Parathyroid adenoma (tissue), 2 donors: ENCODE results near the gene TMEM272.

ENCODE experiments used
- H2AFZ ChIP-seq: fragments of 300-600 bp; sonication (generic); one replicate; pipeline ENCODE4 v1.7.0; 2017; ENCODE audit warnings: antibody characterized with exemption, mild to moderate bottlenecking
- H3K27ac ChIP-seq: fragments of 300-600 bp; sonication (generic); one replicate; pipeline ENCODE4 v1.7.0; 2017
- H3K27me3 ChIP-seq: fragments of 300-600 bp; sonication (generic); one replicate; pipeline ENCODE4 v1.7.0; 2017; ENCODE audit warnings: low read length; ENCODE audit not compliant: control insufficient read depth, insufficient read depth
- H3K36me3 ChIP-seq: fragments of 300-600 bp; sonication (generic); one replicate; pipeline ENCODE4 v1.7.0; 2017; ENCODE audit warnings: low read length; ENCODE audit not compliant: control insufficient read depth, insufficient read depth
- H3K4me1 ChIP-seq: fragments of 300-600 bp; sonication (generic); one replicate; pipeline ENCODE4 v1.7.0; 2017; ENCODE audit warnings: control low read depth
- H3K4me2 ChIP-seq: fragments of 300-600 bp; sonication (generic); one replicate; pipeline ENCODE4 v1.7.0; 2017; ENCODE audit warnings: low read length
- H3K4me3 ChIP-seq: fragments of 300-600 bp; sonication (generic); one replicate; pipeline ENCODE4 v1.7.0; 2017; ENCODE audit warnings: low read depth, low read length
- H3K79me2 ChIP-seq: fragments of 300-600 bp; sonication (generic); one replicate; pipeline ENCODE4 v1.7.0; 2017; ENCODE audit warnings: control low read depth
- H3K9ac ChIP-seq: fragments of 300-600 bp; sonication (generic); one replicate; pipeline ENCODE4 v1.7.0; 2017; ENCODE audit warnings: mild to moderate bottlenecking
- H3K9me3 ChIP-seq: fragments of 300-600 bp; sonication (generic); one replicate; pipeline ENCODE4 v1.7.0; 2017; ENCODE audit warnings: low read length; ENCODE audit not compliant: control insufficient read depth
- CTCF ChIP-seq: fragments of 300-600 bp; sonication (generic); IDR thresholded peaks from one replicate; pipeline ENCODE4 v1.7.0; 2017; ENCODE audit warnings: antibody characterized with exemption, mild to moderate bottlenecking
- donor health status: primary hyperparathyroidism.

The TMEM272 gene

DNA sequence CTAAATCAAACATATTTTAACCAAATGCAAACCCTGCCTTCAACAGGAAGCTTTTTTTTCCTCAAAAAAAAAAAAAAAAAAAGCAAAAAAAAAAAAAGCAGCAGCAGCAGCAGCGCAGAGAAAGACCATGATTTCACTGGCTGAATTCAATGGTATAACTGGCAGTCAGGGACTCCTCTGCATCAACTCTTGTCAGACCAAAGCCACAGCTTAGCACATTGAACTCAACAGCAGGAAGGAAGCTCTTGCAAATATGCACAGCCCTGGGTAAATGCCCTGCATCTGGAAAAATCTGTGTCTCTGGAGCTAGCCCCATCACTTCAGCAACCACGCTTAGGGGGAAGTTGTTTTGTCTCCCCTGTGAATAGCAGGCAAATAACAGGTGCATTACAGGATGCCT lies 23.4 kb downstream of the TMEM272 start:
- no peak overlapping the region for H3K27ac ChIP-seq
- TF ChIP-seq CTCF = no peak
- H3K4me2 ChIP-seq = no peak overlapping the region
- H3K9me3 ChIP-seq = no peaks in the 10 kb centered on the region
- H2AFZ ChIP-seq = no peak overlapping the region
- H3K79me2 ChIP-seq = no peaks in the 10 kb centered on the region
- H3K27me3 ChIP-seq = no peaks in the 10 kb centered on the region
- no peaks in the 10 kb centered on the region for H3K36me3 ChIP-seq
- peaks cover 3% of the 10 kb centered on the region for H3K4me1 ChIP-seq
- no peak overlapping the region for H3K4me3 ChIP-seq
- no peak overlapping the region for H3K9ac ChIP-seq

GRCh38 chr13:51820016-51820597 lies 24.9 kb downstream of the TMEM272 start:
- H3K27ac ChIP-seq = no peak overlapping the region
- H3K9me3 ChIP-seq = no peaks in the 10 kb centered on the region
- H3K4me3 ChIP-seq = no peak overlapping the region
- H3K9ac ChIP-seq = no peak overlapping the region
- H3K79me2 ChIP-seq = no peaks in the 10 kb centered on the region
- no peak overlapping the region for H2AFZ ChIP-seq
- H3K4me1 ChIP-seq = peaks cover 3% of the 10 kb centered on the region
- no peaks in the 10 kb centered on the region for H3K27me3 ChIP-seq
- H3K36me3 ChIP-seq = no peaks in the 10 kb centered on the region
- no peak overlapping the region for H3K4me2 ChIP-seq
- TF ChIP-seq CTCF = no peak

- Histone ChIP-seq H2AFZ (peak overlapping the region; percentile 33), H3K9me3 (no peaks in the 10 kb centered on the region), H3K4me1 (peaks cover 3% of the 10 kb centered on the region), H3K4me2 (no peak overlapping the region), H3K27me3 (no peaks in the 10 kb centered on the region), H3K36me3 (no peaks in the 10 kb centered on the region), H3K4me3 (no peak overlapping the region), H3K9ac (no peak overlapping the region), H3K27ac (no peak overlapping the region), H3K79me2 (no peaks in the 10 kb centered on the region)
- no peak for TF ChIP-seq CTCF
These were observed 25.4 kb downstream of the TMEM272 start for GRCh38 chr13:51819544-51819943.

DNA sequence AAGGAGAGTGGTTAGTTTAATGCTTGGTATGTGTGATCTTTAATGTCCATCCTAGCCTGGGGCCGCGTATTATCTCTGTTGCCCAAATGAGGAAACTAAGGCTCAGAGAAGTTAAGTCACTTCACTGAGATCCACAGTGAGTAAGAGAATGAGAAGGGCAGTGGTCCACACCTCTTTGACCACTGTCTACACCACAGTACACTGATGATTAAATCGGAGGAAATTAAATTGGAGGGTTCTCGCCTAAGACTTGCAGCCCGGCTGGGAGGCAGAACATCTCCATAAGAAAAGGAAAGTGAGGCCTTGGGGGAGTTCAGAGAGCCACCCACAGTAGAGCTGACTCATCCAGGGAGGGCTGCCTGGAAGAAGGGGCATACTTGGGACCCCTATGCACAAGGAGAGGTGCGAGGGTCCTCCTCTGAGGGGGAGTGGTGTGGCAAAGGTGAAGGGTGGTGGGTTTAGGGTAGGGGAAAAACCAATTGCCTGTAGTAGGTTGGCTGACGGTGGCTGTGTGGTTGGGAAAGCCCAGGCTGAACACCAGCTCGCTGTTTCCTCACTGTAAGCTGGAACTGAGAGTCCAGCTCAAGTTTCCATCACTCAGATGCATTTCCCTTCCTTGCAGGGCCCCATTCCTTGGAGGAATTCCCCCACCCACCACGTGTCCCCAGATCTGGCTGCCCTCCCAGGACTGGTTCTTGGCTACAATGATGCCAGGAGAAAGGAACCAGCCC lies 26.0 kb downstream of the TMEM272 start:
- Histone ChIP-seq H3K9ac (no peak overlapping the region), H3K4me1 (peaks cover 3% of the 10 kb centered on the region), H3K4me3 (no peak overlapping the region), H3K27me3 (no peaks in the 10 kb centered on the region), H3K27ac (no peak overlapping the region), H3K9me3 (no peaks in the 10 kb centered on the region), H3K4me2 (no peak overlapping the region), H2AFZ (peak overlapping the region; percentile 33), H3K79me2 (no peaks in the 10 kb centered on the region), H3K36me3 (no peaks in the 10 kb centered on the region)
- TF ChIP-seq CTCF = no peak

DNA sequence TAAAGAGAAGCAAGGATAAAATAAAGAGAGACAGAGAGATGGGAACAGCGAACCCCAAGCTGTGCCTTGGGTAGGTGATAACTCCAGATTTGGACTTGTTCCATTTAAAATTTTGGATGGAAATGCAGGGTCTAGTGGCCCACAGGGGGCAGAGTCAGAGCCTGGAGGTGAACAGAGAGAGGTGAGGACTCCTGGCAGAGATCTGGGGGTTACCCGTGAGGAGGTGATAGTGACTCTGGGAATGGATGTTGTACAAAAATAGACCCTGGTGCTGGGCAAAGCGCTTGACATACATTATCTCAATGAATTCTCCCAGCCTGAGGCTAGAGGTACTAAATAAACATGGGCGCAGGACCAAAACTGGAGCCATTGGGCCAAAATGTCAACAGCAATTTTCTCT lies 26.7 kb downstream of the TMEM272 start:
- Histone ChIP-seq H3K27ac (no peak overlapping the region), H3K4me2 (no peak overlapping the region), H3K27me3 (no peaks in the 10 kb centered on the region), H3K9me3 (no peaks in the 10 kb centered on the region), H3K4me1 (peaks cover 3% of the 10 kb centered on the region), H3K79me2 (no peaks in the 10 kb centered on the region), H3K9ac (no peak overlapping the region), H2AFZ (no peak overlapping the region), H3K4me3 (no peak overlapping the region), H3K36me3 (no peaks in the 10 kb centered on the region)
- no peak for TF ChIP-seq CTCF
